ENCODE data around the gene ATP6V0D1. TPM values are rescaled to one million over a fixed set of nuclear protein-coding genes. Genes with fewer than 3 reads are reported as not detected.
A peak's percentile ranks its signal among the peaks of the same experiment; 100 is the strongest.

Gene ATP6V0D1
- polyA plus RNA-seq, 3 donors = 354 to 687 (median 631) TPM

- no peaks in the 10 kb centered on the region for H3K9me3 ChIP-seq (replicated peaks in 1 of 2; ENCODE audit: control insufficient read depth in 1 of 2, insufficient read depth in 1 of 2, low read length in 2 of 2)
- peak in 1 of 3 donors; percentile 8 for DNase-seq
- no peak overlapping the region for H3K27ac ChIP-seq (ENCODE audit: low read depth in 1 of 2, low read length in 2 of 2)
- H3K4me2 ChIP-seq (replicated peaks; ENCODE audit: extremely low read depth, low read length, poor library complexity, severe bottlenecking) = no peak overlapping the region
- H3K36me3 ChIP-seq (replicated peaks in 1 of 2; ENCODE audit: control insufficient read depth in 1 of 2, insufficient read depth in 2 of 2, low read length in 2 of 2) = no peaks in the 10 kb centered on the region
- no peaks in the 10 kb centered on the region for H3K27me3 ChIP-seq (ENCODE audit: control insufficient read depth in 2 of 2, insufficient read depth in 2 of 2, low read length in 2 of 2)
- no peaks in the 10 kb centered on the region for H3K79me2 ChIP-seq (ENCODE audit: insufficient read depth, low read length)
- no peak overlapping the region for H2AFZ ChIP-seq (ENCODE audit: insufficient read depth, low read depth, low read length, poor library complexity, severe bottlenecking)
- peaks cover 0 to 5% (median 2%) of the 10 kb centered on the region in 3 donors for H3K27me3 Mint-ChIP-seq (ENCODE audit: low read depth in 3 of 3)
- no peak overlapping the region for H3K4me3 Mint-ChIP-seq
- no peak for TF ChIP-seq CTCF (IDR thresholded peaks at IDR 0.05)
- H3K9me3 Mint-ChIP-seq = peaks cover 0 to 3% (median 0%) of the 10 kb centered on the region in 7 donors
- H4K20me1 ChIP-seq (ENCODE audit: insufficient read depth, low read length) = no peaks in the 10 kb centered on the region
- intact Hi-C loops (cut with micrococcal nuclease) = loop anchor here in 1 of 2 donors (5.0 kb wide), 1 partner anchor 36 kb away; the partner anchor contains the start of genes AGRP and ATP6V0D1
- H3K27ac Mint-ChIP-seq = peak overlapping the region in 1 of 7 donors; percentile 32
- peaks cover 0 to 3% of the 10 kb centered on the region in 2 donors for H3K36me3 Mint-ChIP-seq
- peaks cover 50% of the 10 kb centered on the region for H3K4me1 Mint-ChIP-seq
- WGBS (ENCODE audit: insufficient coverage) = 12% methylated on average over 8 of the region's 8 CpGs
- no peak overlapping the region for H3K4me3 ChIP-seq (replicated peaks in 1 of 3; ENCODE audit: low read depth in 2 of 3, low read length in 3 of 3)
- H3K9ac ChIP-seq (ENCODE audit: insufficient read depth, low read length, poor library complexity, severe bottlenecking) = no peak overlapping the region
- peaks cover 54 to 57% of the 10 kb centered on the region in 2 donors for H3K4me1 ChIP-seq (ENCODE audit: control insufficient read depth in 1 of 2, insufficient read depth in 2 of 2, low read length in 2 of 2)
Observed at GRCh38 chr16:67518676-67519075, 37.7 kb upstream of the ATP6V0D1 start.

- H4K20me1 ChIP-seq (ENCODE audit: insufficient read depth, low read length) = no peaks in the 10 kb centered on the region
- no peak overlapping the region for H3K4me3 ChIP-seq (replicated peaks in 1 of 3; ENCODE audit: low read depth in 2 of 3, low read length in 3 of 3)
- no peaks in the 10 kb centered on the region for H3K36me3 ChIP-seq (replicated peaks in 1 of 2; ENCODE audit: control insufficient read depth in 1 of 2, insufficient read depth in 2 of 2, low read length in 2 of 2)
- peaks cover 54 to 57% of the 10 kb centered on the region in 2 donors for H3K4me1 ChIP-seq (ENCODE audit: control insufficient read depth in 1 of 2, insufficient read depth in 2 of 2, low read length in 2 of 2)
- Mint-ChIP-seq H3K36me3 (peaks cover 0 to 3% of the 10 kb centered on the region in 2 donors), H3K4me1 (peaks cover 52% of the 10 kb centered on the region), H3K27ac (peak overlapping the region in 3 of 7 donors; percentile 56 to 87 (median 68)), H3K4me3 (no peak overlapping the region), H3K9me3 (peaks cover 0 to 3% (median 0%) of the 10 kb centered on the region in 7 donors), H3K27me3 (ENCODE audit: low read depth in 3 of 3) (peaks cover 0 to 2% (median 2%) of the 10 kb centered on the region in 3 donors)
- no peak for TF ChIP-seq CTCF (IDR thresholded peaks at IDR 0.05)
- H3K27ac ChIP-seq (ENCODE audit: low read depth in 1 of 2, low read length in 2 of 2) = peak overlapping the region in 1 of 2 donors; percentile 8
- no peak overlapping the region for H2AFZ ChIP-seq (ENCODE audit: insufficient read depth, low read depth, low read length, poor library complexity, severe bottlenecking)
- WGBS (ENCODE audit: insufficient coverage) = 55% methylated on average over 4 of the region's 11 CpGs
- H3K4me2 ChIP-seq (replicated peaks; ENCODE audit: extremely low read depth, low read length, poor library complexity, severe bottlenecking) = no peak overlapping the region
- DNase-seq = no peak
- H3K27me3 ChIP-seq (ENCODE audit: control insufficient read depth in 2 of 2, insufficient read depth in 2 of 2, low read length in 2 of 2) = no peaks in the 10 kb centered on the region
- no peaks in the 10 kb centered on the region for H3K9me3 ChIP-seq (replicated peaks in 1 of 2; ENCODE audit: control insufficient read depth in 1 of 2, insufficient read depth in 1 of 2, low read length in 2 of 2)
- H3K79me2 ChIP-seq (ENCODE audit: insufficient read depth, low read length) = no peaks in the 10 kb centered on the region
- intact Hi-C loops (cut with micrococcal nuclease) = loop anchor here in 1 of 2 donors (5.0 kb wide), 1 partner anchor 36 kb away; the partner anchor contains the start of genes AGRP and ATP6V0D1
- no peak overlapping the region for H3K9ac ChIP-seq (ENCODE audit: insufficient read depth, low read length, poor library complexity, severe bottlenecking)
Observed at GRCh38 chr16:67517661-67518423, 36.9 kb upstream of the ATP6V0D1 start.
